HG03354 (cell line): ENCODE data around the gene PLEKHG3.

Source experiments
- ATAC-seq: cut with Tn5 transposase; IDR thresholded peaks from one replicate; pipeline ENCODE4 v1.9.1; 2021; ENCODE audit warnings: mild to moderate bottlenecking; ENCODE audit not compliant: unreplicated experiment, poor library complexity, severe bottlenecking

Gene PLEKHG3

GRCh38 chr14:64704743-64705380 lies 638 bp downstream of the PLEKHG3 start:
- ATAC-seq, result no peak

GRCh38 chr14:64705381-64706118 lies 1.3 kb downstream of the PLEKHG3 start:
- ATAC-seq, result no peak

- ATAC-seq, result no peak
These were observed 1.9 kb downstream of the PLEKHG3 start for GRCh38 chr14:64706119-64706592.

GRCh38 chr14:64706593-64707193 lies 2.5 kb downstream of the PLEKHG3 start:
- no peak for ATAC-seq

DNA sequence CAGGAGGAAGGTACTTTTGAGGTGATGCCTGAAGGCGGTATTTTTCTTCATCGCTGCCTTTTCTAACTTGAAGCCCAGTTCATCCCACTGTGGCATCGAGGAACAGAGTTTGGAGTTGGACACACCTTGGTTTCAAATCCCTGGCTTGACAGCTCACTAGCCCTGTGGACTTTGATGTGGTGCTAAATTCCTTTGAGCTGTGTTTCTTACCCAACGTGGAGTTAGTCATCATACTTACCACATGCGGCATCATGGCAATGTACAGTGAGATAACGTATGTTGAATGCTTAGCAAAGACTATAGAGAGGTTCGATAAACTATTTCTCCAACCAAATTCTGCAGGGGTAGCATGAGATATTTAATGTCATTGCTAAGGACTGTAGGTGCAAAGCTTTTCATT lies 3.4 kb downstream of the PLEKHG3 start:
- ATAC-seq, result no peak

DNA sequence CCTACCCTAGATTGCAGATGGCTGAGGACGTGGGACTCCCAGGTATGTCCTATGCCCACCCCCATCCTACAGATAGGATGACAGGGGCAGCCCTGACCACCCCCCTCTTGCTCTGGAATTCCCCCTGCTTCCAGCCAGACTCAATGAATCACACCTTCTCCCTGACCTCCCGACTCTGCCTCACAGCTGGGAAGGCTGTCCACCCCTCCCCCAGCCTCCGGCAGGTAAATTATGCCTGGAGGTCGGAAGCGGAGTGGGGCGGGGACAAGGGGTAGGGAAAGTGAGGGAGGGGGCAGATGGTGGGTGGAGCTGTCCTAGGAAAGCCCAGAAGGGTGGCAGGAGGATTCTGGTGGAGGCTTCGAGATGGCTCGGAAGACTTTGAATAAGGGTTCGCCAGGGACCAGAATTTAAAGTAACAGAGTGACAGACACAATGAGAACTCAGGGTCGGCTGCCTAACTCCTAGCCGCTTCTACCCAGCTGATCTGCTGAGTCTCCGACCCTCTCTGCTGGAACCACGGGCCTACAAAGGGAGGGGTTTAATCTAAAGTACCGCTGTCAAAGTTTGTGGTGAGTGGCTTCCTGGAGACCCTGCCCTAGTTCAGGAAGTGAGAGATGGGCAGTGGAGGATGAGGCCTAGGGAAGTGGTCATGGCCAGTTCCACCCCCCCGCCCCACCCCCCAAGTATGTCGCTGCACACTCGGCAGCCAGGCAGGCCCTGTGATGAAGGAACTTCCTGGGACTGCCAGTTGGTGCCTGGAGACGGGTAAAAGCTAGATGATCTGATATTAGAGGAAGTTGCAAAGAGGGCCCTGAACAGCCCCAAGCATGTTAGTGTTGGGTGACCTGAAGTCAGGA lies 4.2 kb downstream of the PLEKHG3 start:
- peak; percentile 54 for ATAC-seq

- ATAC-seq, result no peak
These were observed 4.9 kb downstream of the PLEKHG3 start for GRCh38 chr14:64709126-64709525.

DNA sequence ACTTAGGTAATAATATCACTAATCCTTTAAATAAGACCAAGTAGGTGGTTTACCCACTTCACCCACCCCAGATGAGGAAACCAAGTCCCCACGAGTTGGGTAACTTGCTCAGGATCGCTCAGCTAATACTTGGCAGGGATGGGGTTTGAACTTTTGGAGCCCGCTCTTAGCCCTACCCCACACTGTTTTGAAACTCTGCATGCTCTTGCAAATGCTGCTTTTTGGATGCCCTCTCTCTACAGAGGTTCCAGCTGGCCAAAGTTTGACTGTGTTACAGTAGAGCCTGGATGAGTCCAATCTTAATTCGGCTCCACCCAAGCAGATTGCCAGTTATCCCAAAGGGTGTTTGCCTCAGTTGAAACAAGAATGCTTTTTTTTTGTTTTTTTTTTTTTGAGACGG lies 6.8 kb downstream of the PLEKHG3 start:
- no peak for ATAC-seq

- no peak for ATAC-seq
These were observed 9.5 kb downstream of the PLEKHG3 start for GRCh38 chr14:64713677-64714076.

DNA sequence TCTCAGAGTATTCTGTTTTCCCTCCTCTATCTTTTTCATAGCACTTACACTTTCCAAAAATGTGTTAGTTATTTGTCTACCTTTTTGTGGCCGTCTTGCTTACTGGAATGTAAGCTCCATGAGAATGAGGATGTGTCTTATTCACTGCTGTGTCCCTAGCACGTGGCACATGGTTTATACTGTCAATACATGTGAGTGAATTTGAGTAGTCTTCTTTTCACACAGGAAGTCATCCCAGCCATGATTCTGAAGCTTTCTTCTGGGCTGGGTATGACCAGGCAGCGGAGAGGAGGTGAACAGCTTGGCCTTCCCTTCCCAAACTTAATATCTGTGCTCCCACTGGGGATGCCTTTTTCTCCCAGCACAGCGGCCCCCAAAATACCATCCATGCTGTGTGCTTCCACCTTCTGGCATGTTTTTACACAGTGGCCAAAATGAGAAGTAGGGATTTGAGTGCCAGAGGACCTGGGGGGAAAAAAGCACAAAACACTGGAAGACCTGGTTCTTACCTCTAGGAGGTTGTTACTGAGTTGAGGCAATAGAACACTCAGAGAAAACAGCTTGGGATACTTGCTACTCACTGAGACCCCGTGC lies 10.3 kb downstream of the PLEKHG3 start:
- ATAC-seq, result no peak

GRCh38 chr14:64715146-64715627 lies 11.0 kb downstream of the PLEKHG3 start:
- no peak for ATAC-seq

DNA sequence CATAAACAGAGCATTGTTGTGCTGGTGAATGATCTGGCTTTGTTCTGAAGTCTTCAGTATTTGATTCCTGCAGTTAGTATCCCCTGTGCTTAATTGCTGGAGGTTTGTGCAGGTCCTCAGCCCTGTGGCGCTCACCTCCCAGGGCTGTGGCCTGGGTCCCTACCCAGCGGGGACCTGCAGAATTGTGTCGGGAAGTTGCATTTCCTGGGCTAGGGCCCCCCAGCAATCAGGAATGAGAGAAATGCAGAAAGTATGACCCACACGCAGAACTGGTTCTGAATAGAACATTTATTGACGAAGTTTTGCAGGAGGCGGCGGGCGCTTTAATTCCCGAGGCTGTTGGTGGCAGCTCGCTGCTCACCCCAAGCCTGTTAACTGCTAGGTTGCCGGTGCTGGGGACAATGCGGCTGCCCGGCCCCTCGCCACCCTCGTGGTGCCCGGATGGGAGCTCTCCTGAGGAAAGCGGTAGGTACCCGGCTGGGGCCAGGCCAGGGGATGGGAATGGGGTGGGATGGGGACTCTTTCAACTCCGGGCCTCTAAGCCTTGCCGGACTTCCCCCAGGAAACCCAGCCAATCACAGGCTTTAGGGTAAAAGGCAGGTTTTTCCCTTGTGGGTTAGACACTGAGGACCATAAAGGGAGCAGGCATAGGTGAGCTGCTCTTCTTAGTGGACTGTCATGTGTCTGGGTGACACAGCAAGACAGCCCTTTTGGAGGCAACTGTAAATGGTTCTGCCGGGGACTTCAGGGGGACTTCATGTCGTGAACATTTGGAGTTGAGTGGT lies 11.6 kb downstream of the PLEKHG3 start:
- no peak for ATAC-seq

DNA sequence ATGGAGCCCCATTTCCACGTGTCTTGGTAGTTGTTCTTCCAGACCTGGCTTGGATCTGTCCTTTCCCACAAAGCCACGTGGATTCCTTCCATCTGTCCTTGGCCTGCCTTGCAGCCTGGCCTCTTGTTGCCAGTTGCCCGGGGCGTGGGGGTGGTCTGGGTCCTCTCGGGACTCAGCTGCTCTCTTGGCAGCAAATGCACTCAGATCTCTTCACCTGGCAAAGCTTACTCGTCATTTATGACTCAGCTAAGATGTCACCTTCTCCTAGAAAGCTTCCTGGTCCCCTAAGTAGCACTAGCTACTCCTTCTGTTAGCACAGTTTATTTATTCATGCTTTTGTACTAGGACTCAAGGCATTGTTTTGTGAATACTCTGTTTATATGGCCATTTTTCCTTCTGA lies 13.6 kb downstream of the PLEKHG3 start:
- ATAC-seq, result no peak

GRCh38 chr14:64718762-64719161 lies 14.5 kb downstream of the PLEKHG3 start:
- ATAC-seq, result no peak

DNA sequence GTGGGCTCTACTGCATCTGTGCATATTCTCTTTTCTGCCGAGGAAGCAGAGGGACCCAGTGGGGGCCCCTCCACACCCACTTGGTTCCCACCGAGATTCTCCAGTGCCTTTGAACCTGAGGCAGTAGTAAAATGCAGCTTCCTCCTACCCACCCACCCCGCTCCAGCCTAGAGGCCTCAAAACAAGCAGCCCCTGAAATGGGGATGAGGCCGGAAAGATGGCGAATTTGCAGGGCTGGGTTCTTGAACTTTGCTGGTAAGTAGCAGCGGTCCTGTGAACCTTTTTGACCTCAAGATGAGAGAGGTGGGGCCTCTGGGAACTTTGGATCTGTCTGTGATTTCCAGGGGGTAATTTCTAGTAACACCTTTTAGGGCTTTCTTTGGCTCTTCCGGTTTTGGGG lies 15.4 kb downstream of the PLEKHG3 start:
- ATAC-seq, result no peak

- ATAC-seq, result no peak
These were observed 15.9 kb downstream of the PLEKHG3 start for GRCh38 chr14:64720131-64720576.

- ATAC-seq, result no peak
These were observed 17.2 kb downstream of the PLEKHG3 start for GRCh38 chr14:64721391-64721791.

GRCh38 chr14:64721899-64722298 lies 17.7 kb downstream of the PLEKHG3 start:
- no peak for ATAC-seq
